Right cardiac atrium (tissue), 5 donors: ENCODE data around the gene HBD. TPM values are rescaled to one million over a fixed set of nuclear protein-coding genes. Genes with fewer than 3 reads are reported as not detected.
"Not testable (repeated sequence)": the region's sequence is repeated elsewhere in the genome, so short reads cannot be mapped to it uniquely, and the experiment has no call there.

Source experiments
- ATAC-seq, 2 donors: fragments of 200-7000 bp; cut with Tn5 transposase; one replicate each; pipeline versions ENCODE4 v1.8.0 to v1.9.1; 2020; ENCODE audit warnings: moderate library complexity in 2 of 2, mild to moderate bottlenecking in 1 of 2
- DNase-seq, 3 donors: peaks; one replicate each; pipeline ENCODE4 v3.0.0-alpha.2; 2020
- H3K27ac ChIP-seq: one replicate; pipeline ENCODE4 v1.5.1; 2013; ENCODE audit warnings: mild to moderate bottlenecking, low read length, control low read depth, moderate library complexity
- H3K27me3 ChIP-seq: one replicate; pipeline ENCODE4 v1.6.1; 2013; ENCODE audit not compliant: control insufficient read depth, insufficient read depth
- H3K4me1 ChIP-seq: one replicate; pipeline ENCODE4 v1.6.1; 2013; ENCODE audit warnings: low read length; ENCODE audit not compliant: control insufficient read depth, insufficient read depth
- H3K4me3 ChIP-seq: one replicate; pipeline ENCODE4 v1.5.1; 2013; ENCODE audit warnings: low read length, control low read depth
- H3K9me3 ChIP-seq: one replicate; pipeline ENCODE4 v1.6.1; 2013; ENCODE audit warnings: low read length; ENCODE audit not compliant: control insufficient read depth
- WGBS: extraction: QIAGEN DNeasy Blood & Tissue Kit; methylation state at CpG from one replicate; pipeline ENCODE4 v1.1.7; 2013; 5-methylcytosine and 5-hydroxymethylcytosine counted together
- intact Hi-C, 4 donors: fragments of 100-400 bp; cut with DNase I; formaldehyde crosslinking; loops; one replicate each; pipeline versions ENCODE4 v1.11.0 to v1.14.0; 2022 to 2023
- polyA plus RNA-seq: library from polyadenylated mRNA; stranded (reverse); fragments of 200-250 nt; gene quantifications from one replicate; pipeline ENCODE4 v1.2.3, GENCODE V29; 2013
- total RNA-seq, 4 donors: library from RNA; stranded (reverse); fragmentation: NEBNext Ultra II Directional; extraction: Animal tissue kit (Norgen Biotek cat#: 25700); gene quantifications; one replicate each; pipeline ENCODE4 v1.2.1, GENCODE V29; 2021
- donor health status: healthy with polysubstance abuse.
- donor health status: DM: no; HTN: yes; CAD: no.
- donor health status: DM: no; HTN: no; CAD: no.
- donor health status: DM: no; HTN: yes; CAD: no; lungs with severe emphysema.
- donor health status: DM: yes; HTN: yes; CAD: no.

The HBD gene
- total and polyA plus RNA-seq, 5 donors: not detected

- Histone ChIP-seq H3K27ac (no peak overlapping the region), H3K4me3 (no peak overlapping the region), H3K4me1 (no peaks in the 10 kb centered on the region), H3K9me3 (no peaks in the 10 kb centered on the region), H3K27me3 (no peaks in the 10 kb centered on the region)
- DNase-seq: no peak
- intact Hi-C loops: no loop called here
- 58% methylated on average over 4 of the region's 4 CpGs for WGBS
- no peak for ATAC-seq
These were observed 38.2 kb upstream of the HBD start for GRCh38 chr11:5272395-5273017.

GRCh38 chr11:5269715-5270147 lies 35.4 kb upstream of the HBD start, which contains the start of gene HBE1:
HBE1 (minus strand) TSS chr11:5269945; CDS start chr11:5269890, 55 bp downstream.
- Histone ChIP-seq H3K9me3 (no peaks in the 10 kb centered on the region), H3K4me3 (no peak within 1 kb of the TSS), H3K27ac (no peak within 1 kb of the TSS), H3K4me1 (no peaks in the 10 kb centered on the region), H3K27me3 (no peaks in the 10 kb centered on the region)
- 38% methylated on average over 4 of the region's 4 CpGs for WGBS
- ATAC-seq: no peak
- intact Hi-C loops: no loop called here
- no peak for DNase-seq

- ATAC-seq: no peak
- H3K27me3 ChIP-seq: no peaks in the 10 kb centered on the region
- H3K27ac ChIP-seq: no peak overlapping the region
- no peak for DNase-seq
- no peaks in the 10 kb centered on the region for H3K4me1 ChIP-seq
- intact Hi-C loops: no loop called here
- H3K9me3 ChIP-seq: no peaks in the 10 kb centered on the region
- no peak overlapping the region for H3K4me3 ChIP-seq
- 56% methylated on average over 2 of the region's 2 CpGs for WGBS
These were observed 32.8 kb upstream of the HBD start for GRCh38 chr11:5267033-5267563.

GRCh38 chr11:5266609-5267008 lies 32.3 kb upstream of the HBD start:
- Histone ChIP-seq H3K4me3 (no peak overlapping the region), H3K27me3 (no peaks in the 10 kb centered on the region), H3K9me3 (no peaks in the 10 kb centered on the region), H3K27ac (no peak overlapping the region), H3K4me1 (no peaks in the 10 kb centered on the region)
- DNase-seq (no peak), ATAC-seq (no peak)
- intact Hi-C loops: no loop called here

GRCh38 chr11:5265832-5266231 lies 31.5 kb upstream of the HBD start:
- Histone ChIP-seq H3K4me3 (no peak overlapping the region), H3K4me1 (no peaks in the 10 kb centered on the region), H3K9me3 (no peaks in the 10 kb centered on the region), H3K27me3 (no peaks in the 10 kb centered on the region), H3K27ac (no peak overlapping the region)
- DNase-seq: no peak
- 39% methylated on average over 2 of the region's 2 CpGs for WGBS
- no peak for ATAC-seq
- intact Hi-C loops: no loop called here

- Histone ChIP-seq H3K4me3 (no peak overlapping the region), H3K4me1 (no peaks in the 10 kb centered on the region), H3K9me3 (no peaks in the 10 kb centered on the region), H3K27me3 (no peaks in the 10 kb centered on the region), H3K27ac (no peak overlapping the region)
- ATAC-seq (no peak), DNase-seq (no peak)
- WGBS: 65% methylated on average over 7 of the region's 7 CpGs
- intact Hi-C loops: no loop called here
These were observed 24.4 kb upstream of the HBD start for GRCh38 chr11:5258543-5259262.

- no peak overlapping the region for H3K27ac ChIP-seq
- ATAC-seq (no peak), DNase-seq (no peak)
- H3K27me3 ChIP-seq: no peaks in the 10 kb centered on the region
- H3K9me3 ChIP-seq: no peaks in the 10 kb centered on the region
- WGBS: 25% methylated on average over 2 of the region's 2 CpGs
- intact Hi-C loops: no loop called here
- no peaks in the 10 kb centered on the region for H3K4me1 ChIP-seq
- no peak overlapping the region for H3K4me3 ChIP-seq
These were observed 23.0 kb upstream of the HBD start for GRCh38 chr11:5257296-5257695.

- H3K27me3 ChIP-seq, H3K27ac ChIP-seq, DNase-seq, H3K4me3 ChIP-seq, H3K4me1 ChIP-seq, H3K9me3 ChIP-seq, intact Hi-C loops: not testable (repeated sequence)
- peak in 1 of 2 donors; percentile 13 for ATAC-seq
- WGBS: 53% methylated on average over 4 of the region's 9 CpGs
These were observed 20.5 kb upstream of the HBD start, which contains the start of gene HBG2 for GRCh38 chr11:5254646-5255413. HBG2 (minus strand) TSS chr11:5254781; CDS start chr11:5254728, 53 bp downstream.

- DNase-seq, H3K27ac ChIP-seq, H3K4me1 ChIP-seq, H3K27me3 ChIP-seq, intact Hi-C loops, ATAC-seq, H3K9me3 ChIP-seq, H3K4me3 ChIP-seq: not testable (repeated sequence)
- 73% methylated on average over 2 of the region's 2 CpGs for WGBS
These were observed 19.7 kb upstream of the HBD start for GRCh38 chr11:5254023-5254422.

- DNase-seq, intact Hi-C loops, H3K9me3 ChIP-seq, H3K4me1 ChIP-seq, H3K27ac ChIP-seq, H3K4me3 ChIP-seq, H3K27me3 ChIP-seq, ATAC-seq: not testable (repeated sequence)
- WGBS: 87% methylated on average over 5 of the region's 5 CpGs
These were observed 19.2 kb upstream of the HBD start for GRCh38 chr11:5253440-5253839.

GRCh38 chr11:5252919-5253265 lies 18.6 kb upstream of the HBD start:
- ATAC-seq (no peak), DNase-seq (no peak)
- Histone ChIP-seq H3K9me3 (no peaks in the 10 kb centered on the region), H3K27ac (no peak overlapping the region), H3K4me1 (no peaks in the 10 kb centered on the region), H3K27me3 (no peaks in the 10 kb centered on the region), H3K4me3 (no peak overlapping the region)
- intact Hi-C loops: no loop called here
- 76% methylated on average over 1 of the region's 1 CpG for WGBS
